Stimulated activated CD8-positive, alpha-beta memory T cell treated with anti-CD3 and anti-CD28 coated beads, Interleukin-4, amount 100 ng/mL, for 4 hours (primary cell): ENCODE measurements around the gene VPS13A.
"Not testable (repeated sequence)": the region's sequence is repeated elsewhere in the genome, so short reads cannot be mapped to it uniquely, and the experiment has no call there.

ENCODE experiments used
- DNase-seq, 2 donors: peaks; one replicate each; pipeline ENCODE4 v3.0.0-alpha.2; 2020; ENCODE audit warnings: low read depth in 2 of 2, low spot score in 1 of 2

The VPS13A gene

GRCh38 chr9:77421506-77422265, 244.4 kb downstream of the VPS13A start:
- DNase-seq: no peak

GRCh38 chr9:77422969-77423368, 245.6 kb downstream of the VPS13A start:
- no peak for DNase-seq

DNA sequence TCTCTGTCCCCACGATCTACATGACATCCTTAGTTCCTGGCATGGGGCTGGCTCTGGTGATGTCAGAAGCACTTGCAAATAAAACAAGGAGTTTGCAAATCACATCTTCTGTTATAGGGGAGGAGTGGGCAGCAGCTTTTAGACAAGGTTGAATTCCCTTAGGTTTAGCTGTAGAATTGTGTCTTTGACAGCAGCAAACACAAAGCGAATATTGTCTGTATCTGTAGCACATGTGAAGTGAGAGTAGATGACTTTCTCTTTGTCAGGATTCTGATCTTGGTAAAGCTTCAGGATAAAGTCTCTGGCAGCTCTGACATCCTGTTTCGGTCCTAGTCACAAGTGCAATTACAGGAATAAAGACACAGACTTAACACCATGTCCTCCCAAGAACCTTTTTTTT, 246.5 kb downstream of the VPS13A start:
- no peak for DNase-seq

- no peak for DNase-seq
Measured at GRCh38 chr9:77424993-77425392, 247.7 kb downstream of the VPS13A start.

GRCh38 chr9:77426712-77427111, 249.4 kb downstream of the VPS13A start:
- DNase-seq: no peak

GRCh38 chr9:77427256-77427927, 250.1 kb downstream of the VPS13A start:
- DNase-seq: no peak

GRCh38 chr9:77429928-77430327, 252.6 kb downstream of the VPS13A start:
- no peak for DNase-seq

- DNase-seq: no peak
Measured at GRCh38 chr9:77432053-77432452, 254.7 kb downstream of the VPS13A start.

GRCh38 chr9:77433675-77434445, 256.5 kb downstream of the VPS13A start:
- DNase-seq: no peak

GRCh38 chr9:77435277-77435676, 257.9 kb downstream of the VPS13A start:
- DNase-seq: no peak

- DNase-seq: no peak
Measured at GRCh38 chr9:77435688-77436087, 258.4 kb downstream of the VPS13A start.

- DNase-seq: no peak
Measured at GRCh38 chr9:77438653-77439052, 261.3 kb downstream of the VPS13A start.

DNA sequence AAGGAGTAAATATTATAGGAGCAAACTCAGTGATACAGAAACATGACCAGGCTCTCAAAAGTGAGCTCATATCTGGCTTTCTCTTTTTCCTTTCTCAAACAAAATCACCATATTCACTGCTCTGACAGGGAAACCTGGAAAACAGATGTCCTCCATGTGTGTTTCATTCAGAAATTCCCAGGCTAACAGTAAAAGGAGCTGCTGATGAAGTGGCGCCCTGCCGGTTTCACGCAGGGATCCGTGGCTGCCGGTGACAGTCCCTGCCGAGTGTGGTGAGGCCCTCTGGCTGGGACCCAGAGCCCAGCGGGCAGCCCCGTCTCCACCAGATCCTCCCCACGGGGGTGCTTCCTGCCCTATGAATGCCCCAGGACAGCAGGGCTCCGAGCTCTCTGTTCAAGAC, 262.7 kb downstream of the VPS13A start:
- DNase-seq: no peak

DNA sequence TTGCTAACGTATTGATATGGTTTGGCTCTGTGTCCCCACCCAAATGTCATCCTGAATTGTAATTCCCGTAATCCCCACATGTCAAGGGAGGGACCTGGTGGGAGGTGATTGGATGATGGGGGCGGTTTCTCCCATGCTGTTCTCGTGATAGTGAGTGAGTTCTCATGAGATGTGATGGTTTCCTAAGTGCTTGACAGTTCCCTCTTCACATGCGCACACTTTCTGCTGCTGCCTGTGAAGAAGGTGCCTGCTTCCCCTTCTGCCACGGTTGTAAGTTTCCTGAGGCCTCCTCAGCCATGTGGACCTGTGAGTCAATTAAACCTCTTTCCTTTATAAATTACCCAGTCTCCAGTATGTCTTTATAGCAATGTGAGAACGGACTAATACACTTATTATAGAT, 263.8 kb downstream of the VPS13A start:
- DNase-seq: not testable (repeated sequence)

- no peak for DNase-seq
Measured at GRCh38 chr9:77442436-77442835, 265.1 kb downstream of the VPS13A start.

DNA sequence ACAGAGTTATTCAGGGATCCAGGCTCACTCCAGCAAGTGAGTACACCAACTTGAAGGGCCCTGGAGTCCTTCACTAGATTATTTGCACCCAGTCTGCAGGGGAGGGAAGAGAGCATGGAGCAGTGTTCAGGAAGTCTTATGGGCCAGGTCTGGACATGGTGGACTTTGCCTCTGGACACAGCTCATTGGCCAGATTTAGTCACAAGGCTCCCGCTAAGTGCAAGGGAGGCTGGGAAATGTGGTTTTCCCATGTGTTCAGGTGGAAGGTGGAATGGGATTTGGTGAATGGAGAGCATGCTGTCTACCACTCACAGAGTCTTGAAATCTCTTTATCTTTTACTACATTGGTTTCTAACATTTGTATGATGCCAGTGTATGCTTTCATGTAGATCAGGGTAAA, 270.3 kb downstream of the VPS13A start:
- no peak for DNase-seq

- no peak for DNase-seq
Measured at GRCh38 chr9:77449240-77450084, 272.1 kb downstream of the VPS13A start.

GRCh38 chr9:77450085-77450475, 272.7 kb downstream of the VPS13A start:
- no peak for DNase-seq

GRCh38 chr9:77451507-77451906, 274.2 kb downstream of the VPS13A start:
- no peak for DNase-seq

DNA sequence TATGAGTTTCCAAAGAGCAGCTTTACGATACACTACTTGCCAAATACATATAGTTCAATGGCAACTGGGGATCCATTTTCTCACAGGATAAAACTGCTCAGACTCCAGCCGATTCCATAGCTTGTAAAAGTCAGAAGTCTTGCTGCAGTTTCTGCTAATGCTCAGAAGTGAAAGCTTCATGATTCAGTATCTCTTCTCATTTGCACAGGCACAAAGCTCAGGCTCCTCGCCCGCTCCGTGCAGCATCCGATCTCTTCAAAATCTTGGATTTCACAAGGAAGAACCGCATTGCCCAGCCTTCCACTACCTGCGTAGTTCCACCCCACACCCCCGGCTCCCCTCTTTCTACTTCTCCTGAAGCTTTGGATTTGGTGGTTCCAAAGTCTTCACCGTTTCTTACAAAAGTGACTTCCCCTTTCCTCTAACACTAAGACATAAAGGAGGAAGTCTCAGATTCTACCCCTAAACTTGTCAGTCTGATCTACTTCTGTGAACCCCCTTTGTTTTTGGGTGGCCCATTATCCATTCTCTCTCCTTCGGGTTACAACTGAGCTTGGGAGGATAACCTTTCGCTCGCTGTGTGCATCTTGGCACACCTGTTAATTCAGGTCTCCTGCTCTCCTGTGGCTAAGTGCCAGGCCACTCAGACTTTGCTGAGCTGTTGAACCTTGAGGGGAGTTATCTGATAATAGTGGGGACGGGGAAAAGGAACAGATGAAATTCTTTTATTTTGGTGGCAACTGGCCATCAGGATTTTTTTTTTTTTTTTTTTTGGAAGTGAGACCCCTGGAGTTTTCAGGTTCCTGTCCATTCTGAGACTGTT, 276.7 kb downstream of the VPS13A start:
- DNase-seq: no peak
